OCI-LY1 (cell line): ENCODE results near the gene CLEC16A.

Experiments
- EZH2 ChIP-seq: fragments of 200-600 bp; sonication (generic), shearing (Covaris generic); IDR thresholded peaks from 2 replicates; pipeline ENCODE4 v1.8.0; 2017; ENCODE audit warnings: borderline replicate concordance, mixed run types, mild to moderate bottlenecking, antibody characterized with exemption, low read length, moderate library complexity, mixed read lengths
- TF ChIP-seq, protein P1 (sequence below): fragments of 200-600 bp; sonication (generic), shearing (Covaris generic); IDR thresholded peaks from 2 replicates; pipeline ENCODE4 v1.5.1; 2017; ENCODE audit warnings: mild to moderate bottlenecking, antibody characterized with exemption, low read length, moderate library complexity, mixed read lengths

DNA sequence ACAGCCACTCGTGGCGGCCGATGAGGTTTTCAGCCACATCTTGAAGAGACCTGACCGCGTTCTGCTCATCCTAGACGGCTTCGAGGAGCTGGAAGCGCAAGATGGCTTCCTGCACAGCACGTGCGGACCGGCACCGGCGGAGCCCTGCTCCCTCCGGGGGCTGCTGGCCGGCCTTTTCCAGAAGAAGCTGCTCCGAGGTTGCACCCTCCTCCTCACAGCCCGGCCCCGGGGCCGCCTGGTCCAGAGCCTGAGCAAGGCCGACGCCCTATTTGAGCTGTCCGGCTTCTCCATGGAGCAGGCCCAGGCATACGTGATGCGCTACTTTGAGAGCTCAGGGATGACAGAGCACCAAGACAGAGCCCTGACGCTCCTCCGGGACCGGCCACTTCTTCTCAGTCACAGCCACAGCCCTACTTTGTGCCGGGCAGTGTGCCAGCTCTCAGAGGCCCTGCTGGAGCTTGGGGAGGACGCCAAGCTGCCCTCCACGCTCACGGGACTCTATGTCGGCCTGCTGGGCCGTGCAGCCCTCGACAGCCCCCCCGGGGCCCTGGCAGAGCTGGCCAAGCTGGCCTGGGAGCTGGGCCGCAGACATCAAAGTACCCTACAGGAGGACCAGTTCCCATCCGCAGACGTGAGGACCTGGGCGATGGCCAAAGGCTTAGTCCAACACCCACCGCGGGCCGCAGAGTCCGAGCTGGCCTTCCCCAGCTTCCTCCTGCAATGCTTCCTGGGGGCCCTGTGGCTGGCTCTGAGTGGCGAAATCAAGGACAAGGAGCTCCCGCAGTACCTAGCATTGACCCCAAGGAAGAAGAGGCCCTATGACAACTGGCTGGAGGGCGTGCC, 37.2 kb upstream of the CLEC16A start:
- TF ChIP-seq, protein P1, sequence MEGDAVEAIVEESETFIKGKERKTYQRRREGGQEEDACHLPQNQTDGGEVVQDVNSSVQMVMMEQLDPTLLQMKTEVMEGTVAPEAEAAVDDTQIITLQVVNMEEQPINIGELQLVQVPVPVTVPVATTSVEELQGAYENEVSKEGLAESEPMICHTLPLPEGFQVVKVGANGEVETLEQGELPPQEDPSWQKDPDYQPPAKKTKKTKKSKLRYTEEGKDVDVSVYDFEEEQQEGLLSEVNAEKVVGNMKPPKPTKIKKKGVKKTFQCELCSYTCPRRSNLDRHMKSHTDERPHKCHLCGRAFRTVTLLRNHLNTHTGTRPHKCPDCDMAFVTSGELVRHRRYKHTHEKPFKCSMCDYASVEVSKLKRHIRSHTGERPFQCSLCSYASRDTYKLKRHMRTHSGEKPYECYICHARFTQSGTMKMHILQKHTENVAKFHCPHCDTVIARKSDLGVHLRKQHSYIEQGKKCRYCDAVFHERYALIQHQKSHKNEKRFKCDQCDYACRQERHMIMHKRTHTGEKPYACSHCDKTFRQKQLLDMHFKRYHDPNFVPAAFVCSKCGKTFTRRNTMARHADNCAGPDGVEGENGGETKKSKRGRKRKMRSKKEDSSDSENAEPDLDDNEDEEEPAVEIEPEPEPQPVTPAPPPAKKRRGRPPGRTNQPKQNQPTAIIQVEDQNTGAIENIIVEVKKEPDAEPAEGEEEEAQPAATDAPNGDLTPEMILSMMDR, result no peak
- TF ChIP-seq EZH2, result no peak
